ENCODE results near the gene DNAJC5. TPM values are rescaled to one million over a fixed set of nuclear protein-coding genes. Genes with fewer than 3 reads are reported as not detected.

DNAJC5 gene
- total RNA-seq, 2 donors from 2014 or later, result 67.6 to 89.1 TPM

DNA sequence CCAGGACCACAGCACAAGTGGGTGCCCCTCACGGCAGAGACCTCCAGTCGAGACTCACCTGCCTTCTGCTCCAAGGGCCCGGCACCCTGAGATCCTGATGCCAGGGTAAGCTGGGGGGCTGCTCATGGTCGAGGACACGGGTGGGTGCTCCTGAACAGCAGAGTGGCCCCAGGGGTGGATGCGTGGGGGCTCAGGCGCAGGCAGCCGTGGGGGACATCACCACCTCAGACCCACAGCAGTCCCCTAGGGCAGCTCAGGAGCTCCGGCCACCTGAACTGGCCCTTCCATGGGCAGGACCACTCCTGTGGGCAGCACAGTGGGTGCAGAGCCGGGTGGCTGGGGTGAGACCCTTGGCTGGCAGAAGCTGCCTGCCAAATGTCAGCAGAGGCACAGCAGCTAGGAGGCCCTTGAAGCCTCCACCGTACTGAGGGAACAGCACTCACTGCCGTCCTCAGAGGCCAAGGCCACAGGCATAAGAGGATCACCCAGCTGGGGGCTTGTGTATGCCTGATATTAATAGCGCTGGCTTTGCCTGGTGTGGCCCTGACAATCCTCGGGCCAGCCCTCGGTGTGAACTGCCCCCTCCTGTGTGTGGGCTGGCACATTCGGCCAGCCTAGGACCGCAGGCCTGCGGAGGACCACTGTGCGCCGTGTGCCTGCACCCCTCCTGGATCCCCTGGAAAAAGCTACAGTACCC, 55.9 kb downstream of the DNAJC5 start:
- Mint-ChIP-seq H3K36me3 (no peaks in the 10 kb centered on the region), H3K9me3 (no peaks in the 10 kb centered on the region), H3K27ac (no peak overlapping the region), H3K4me1 (ENCODE audit: low read depth in 2 of 2) (peaks cover 38 to 39% of the 10 kb centered on the region in 2 donors), H3K27me3 (no peaks in the 10 kb centered on the region), H3K4me3 (no peak overlapping the region)
- ATAC-seq, result no peak
- no peak for DNase-seq (ENCODE audit: low spot score)

DNA sequence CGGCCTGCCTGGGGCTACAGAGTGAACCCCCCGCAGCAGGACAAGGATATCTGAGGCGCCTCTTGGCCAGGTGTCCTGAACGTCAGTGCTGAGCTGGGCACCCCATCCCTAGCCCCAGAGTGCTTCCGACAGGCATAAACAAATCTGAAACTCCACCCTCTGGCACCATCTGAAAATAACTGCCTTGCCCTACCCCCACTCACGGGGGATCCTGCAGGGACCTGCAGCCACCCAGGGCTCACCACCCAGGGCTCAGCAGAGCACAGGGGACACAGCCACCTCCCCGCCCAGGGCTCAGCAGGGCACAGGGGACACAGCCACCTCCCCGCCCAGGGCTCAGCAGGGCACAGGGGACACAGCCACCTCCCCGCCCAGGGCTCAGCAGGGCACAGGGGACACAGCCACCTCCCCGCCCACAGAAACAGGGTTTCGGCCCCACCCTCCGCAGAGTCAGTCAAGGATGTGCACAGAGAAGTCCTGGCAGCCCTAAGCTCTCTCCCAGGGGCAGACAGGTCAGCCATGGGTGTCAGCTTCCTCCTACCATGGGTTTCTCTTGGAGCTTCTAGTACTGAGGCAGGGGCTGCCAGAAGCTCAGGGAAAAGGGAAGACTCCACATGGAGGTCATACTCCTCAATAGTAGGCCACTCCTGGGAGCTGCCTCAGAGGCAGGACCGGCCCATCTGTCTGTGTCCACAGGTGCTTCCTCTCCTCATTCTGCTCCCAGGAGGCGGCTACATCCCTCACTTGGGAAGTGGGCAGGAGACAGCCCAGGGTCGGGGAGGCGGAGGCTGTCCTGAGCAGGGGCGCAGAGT, 56.7 kb downstream of the DNAJC5 start:
- H3K4me3 Mint-ChIP-seq, result no peak overlapping the region
- ATAC-seq, result no peak
- no peaks in the 10 kb centered on the region for H3K9me3 Mint-ChIP-seq
- no peak for DNase-seq (ENCODE audit: low spot score)
- H3K27me3 Mint-ChIP-seq, result no peaks in the 10 kb centered on the region
- no peak overlapping the region for H3K27ac Mint-ChIP-seq
- peaks cover 38 to 39% of the 10 kb centered on the region in 2 donors for H3K4me1 Mint-ChIP-seq (ENCODE audit: low read depth in 2 of 2)
- H3K36me3 Mint-ChIP-seq, result no peaks in the 10 kb centered on the region

DNA sequence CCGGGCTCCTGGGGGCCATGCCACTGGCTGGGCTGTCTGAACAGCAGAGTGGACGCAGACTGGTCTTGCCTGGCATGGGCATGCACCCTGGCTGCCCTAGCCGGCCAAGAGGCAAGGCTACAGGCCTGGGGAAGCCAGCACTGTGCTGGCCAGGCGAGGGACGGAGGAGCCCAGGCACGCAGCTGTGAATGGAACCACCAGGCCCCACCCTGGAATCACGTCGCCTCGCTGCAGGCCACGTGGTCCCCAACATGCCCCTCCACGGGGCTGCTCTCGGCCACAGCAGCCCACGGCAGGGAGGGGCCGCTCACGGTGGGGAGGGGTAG, 57.2 kb downstream of the DNAJC5 start:
- no peak overlapping the region for H3K27ac Mint-ChIP-seq
- no peaks in the 10 kb centered on the region for H3K27me3 Mint-ChIP-seq
- no peak overlapping the region for H3K4me3 Mint-ChIP-seq
- no peaks in the 10 kb centered on the region for H3K9me3 Mint-ChIP-seq
- ATAC-seq (no peak), DNase-seq (ENCODE audit: low spot score) (no peak)
- peaks cover 33 to 35% of the 10 kb centered on the region in 2 donors for H3K4me1 Mint-ChIP-seq (ENCODE audit: low read depth in 2 of 2)
- no peaks in the 10 kb centered on the region for H3K36me3 Mint-ChIP-seq

- Mint-ChIP-seq H3K36me3 (no peaks in the 10 kb centered on the region), H3K27ac (no peak overlapping the region), H3K4me3 (no peak overlapping the region), H3K27me3 (no peaks in the 10 kb centered on the region), H3K4me1 (ENCODE audit: low read depth in 2 of 2) (peaks cover 29 to 30% of the 10 kb centered on the region in 2 donors), H3K9me3 (no peaks in the 10 kb centered on the region)
- DNase-seq (ENCODE audit: low spot score), result no peak
- no peak for ATAC-seq
Measured at GRCh38 chr20:63952769-63953168, 57.8 kb downstream of the DNAJC5 start.

GRCh38 chr20:63953764-63954429, 59.0 kb downstream of the DNAJC5 start:
- no peaks in the 10 kb centered on the region for H3K36me3 Mint-ChIP-seq
- peak overlapping the region; percentile 80 for H3K4me3 Mint-ChIP-seq
- no peaks in the 10 kb centered on the region for H3K9me3 Mint-ChIP-seq

GRCh38 chr20:63955281-63955826, 60.4 kb downstream of the DNAJC5 start:
- no peaks in the 10 kb centered on the region for H3K9me3 Mint-ChIP-seq
- ATAC-seq (peak; percentile 37), DNase-seq (ENCODE audit: low spot score) (no peak)
- H3K27ac Mint-ChIP-seq, result no peak overlapping the region
- H3K4me1 Mint-ChIP-seq (ENCODE audit: low read depth in 2 of 2), result peaks cover 13 to 15% of the 10 kb centered on the region in 2 donors
- no peaks in the 10 kb centered on the region for H3K36me3 Mint-ChIP-seq
- H3K4me3 Mint-ChIP-seq, result peak overlapping the region; percentile 66
- no peaks in the 10 kb centered on the region for H3K27me3 Mint-ChIP-seq

More at GRCh38 chr20:63953764-63954429, 59.0 kb downstream of the DNAJC5 start:
- Mint-ChIP-seq H3K27me3 (no peaks in the 10 kb centered on the region), H3K27ac (peak overlapping the region in 1 of 2 donors; percentile 53), H3K4me1 (ENCODE audit: low read depth in 2 of 2) (peaks cover 19 to 20% of the 10 kb centered on the region in 2 donors)
- ATAC-seq, result no peak
- no peak for DNase-seq (ENCODE audit: low spot score)

DNA sequence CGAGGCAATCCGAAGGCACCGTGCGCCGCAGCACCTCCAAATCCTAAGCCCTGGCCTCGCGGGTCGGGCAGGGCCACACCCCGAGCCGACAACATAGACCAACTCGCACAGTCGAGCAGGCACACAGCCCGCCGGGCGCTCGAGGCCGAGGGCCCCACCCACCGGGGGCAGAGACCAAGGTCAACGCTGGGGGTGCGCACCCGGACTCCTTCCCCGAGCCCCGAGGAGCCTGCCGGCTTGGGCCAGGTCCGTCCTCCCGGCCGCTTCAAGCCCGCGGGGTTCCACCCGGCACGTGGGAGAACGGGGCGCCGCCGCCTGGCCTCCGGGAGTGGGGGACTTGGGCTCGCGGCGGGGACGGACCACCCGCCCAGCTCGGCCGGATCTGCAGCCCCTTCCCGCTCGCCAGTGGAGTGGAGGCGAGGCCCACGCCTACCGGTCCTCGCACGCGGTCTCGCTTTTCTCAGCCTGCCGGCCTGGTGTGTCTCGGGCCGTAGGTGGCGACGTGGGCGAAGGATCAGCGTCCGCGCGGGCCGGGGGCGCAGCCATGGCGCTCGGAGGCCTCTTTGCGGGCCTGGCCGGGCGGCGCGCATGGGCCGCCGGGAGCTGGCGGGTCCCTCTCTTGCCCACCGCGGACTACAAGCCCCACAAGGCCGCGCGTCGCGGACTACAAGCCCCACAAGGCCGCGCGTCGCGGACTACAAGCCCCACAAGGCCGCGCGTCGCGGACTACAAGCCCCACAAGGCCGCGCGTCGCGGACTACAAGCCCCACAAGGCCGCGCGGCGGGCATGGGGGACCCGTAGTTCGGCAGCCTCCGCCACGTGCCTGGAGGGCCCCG, 61.1 kb downstream of the DNAJC5 start, which contains the start of gene UCKL1:
TSS of gene UCKL1 (minus strand) at position 590 of the 837 bp plus-strand sequence. CDS start at position 546, 44 bp downstream.
- no peaks in the 10 kb centered on the region for H3K27me3 Mint-ChIP-seq
- DNase-seq (ENCODE audit: low spot score), result peak; percentile 91
- peaks cover 13 to 15% of the 10 kb centered on the region in 2 donors for H3K4me1 Mint-ChIP-seq (ENCODE audit: low read depth in 2 of 2)
- peak within 1 kb of the TSS in 1 of 2 donors; percentile 28 for H3K27ac Mint-ChIP-seq
- ATAC-seq, result peak; percentile 92 to 93
- no peaks in the 10 kb centered on the region for H3K36me3 Mint-ChIP-seq
- no peaks in the 10 kb centered on the region for H3K9me3 Mint-ChIP-seq
- H3K4me3 Mint-ChIP-seq, result peak within 1 kb of the TSS; percentile 66

DNA sequence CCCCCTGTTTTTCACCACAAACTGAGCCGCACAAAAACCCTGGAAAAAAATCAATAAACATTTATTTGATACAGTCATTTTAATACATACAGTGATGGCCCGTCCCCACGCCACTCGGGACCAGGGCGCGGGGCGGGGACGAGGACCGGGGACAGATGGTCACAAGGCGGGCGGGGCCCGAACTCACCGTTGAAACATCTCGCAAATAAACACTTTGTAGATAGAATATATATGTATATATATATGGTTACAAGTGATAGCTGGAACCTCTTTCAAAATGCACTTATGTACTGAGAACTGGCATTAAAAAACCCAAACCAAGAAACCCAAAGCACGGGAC, 61.7 kb downstream of the DNAJC5 start:
- no peaks in the 10 kb centered on the region for H3K36me3 Mint-ChIP-seq
- H3K27me3 Mint-ChIP-seq, result no peaks in the 10 kb centered on the region

DNA sequence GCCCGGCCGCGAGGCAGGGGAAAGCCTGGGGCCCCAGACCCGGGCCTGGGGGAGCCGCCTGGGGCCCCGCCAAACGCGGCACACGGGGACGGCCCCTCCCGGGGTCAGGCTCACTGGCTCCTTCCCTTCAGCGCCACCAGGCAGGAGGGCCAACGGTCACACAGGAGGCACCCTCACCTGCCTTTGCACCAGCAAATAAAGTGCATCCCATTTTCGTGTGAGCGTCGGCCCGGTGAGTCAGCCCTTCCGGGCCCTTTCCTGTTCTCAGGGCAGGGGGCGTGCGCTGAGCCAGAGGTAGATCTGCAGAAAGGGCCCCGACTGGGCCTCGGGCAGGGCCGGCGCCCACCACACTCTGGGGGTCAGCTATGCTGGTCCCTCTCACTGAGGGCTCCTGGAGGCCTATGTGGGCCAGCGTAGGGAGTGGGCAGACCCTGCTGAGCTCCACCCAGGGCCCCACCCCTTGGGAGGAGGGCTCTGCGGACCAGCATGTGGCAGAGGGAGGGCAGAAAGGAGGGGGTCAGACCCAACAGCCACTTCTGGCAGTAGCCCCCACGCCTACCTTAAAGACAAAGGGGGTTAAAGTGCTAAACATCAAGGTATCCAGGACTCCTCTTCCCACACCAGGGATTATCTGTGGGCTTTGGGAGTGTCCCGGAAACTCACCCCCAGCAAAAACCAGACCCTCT, 62.2 kb downstream of the DNAJC5 start:
- Mint-ChIP-seq H3K36me3 (no peaks in the 10 kb centered on the region), H3K27me3 (no peaks in the 10 kb centered on the region), H3K4me1 (ENCODE audit: low read depth in 2 of 2) (peaks cover 13 to 15% of the 10 kb centered on the region in 2 donors), H3K9me3 (no peaks in the 10 kb centered on the region), H3K4me3 (peak overlapping the region; percentile 66), H3K27ac (peak overlapping the region in 1 of 2 donors; percentile 28)
- no peak for DNase-seq (ENCODE audit: low spot score)
- ATAC-seq, result peak; percentile 4 to 17

More for the DNA sequence above, 61.7 kb downstream of the DNAJC5 start:
- Mint-ChIP-seq H3K4me1 (ENCODE audit: low read depth in 2 of 2) (peaks cover 13 to 15% of the 10 kb centered on the region in 2 donors), H3K27ac (peak overlapping the region in 1 of 2 donors; percentile 28), H3K4me3 (peak overlapping the region; percentile 66), H3K9me3 (no peaks in the 10 kb centered on the region)
- DNase-seq (ENCODE audit: low spot score), result no peak
- no peak for ATAC-seq

- H3K9me3 Mint-ChIP-seq, result no peaks in the 10 kb centered on the region
- H3K36me3 Mint-ChIP-seq, result no peaks in the 10 kb centered on the region
- peaks cover 13 to 15% of the 10 kb centered on the region in 2 donors for H3K4me1 Mint-ChIP-seq (ENCODE audit: low read depth in 2 of 2)
- no peak overlapping the region for H3K4me3 Mint-ChIP-seq
- H3K27ac Mint-ChIP-seq, result peak overlapping the region in 1 of 2 donors; percentile 28
- no peaks in the 10 kb centered on the region for H3K27me3 Mint-ChIP-seq
- ATAC-seq (no peak), DNase-seq (ENCODE audit: low spot score) (no peak)
Measured at GRCh38 chr20:63957690-63958441, 62.9 kb downstream of the DNAJC5 start.

GRCh38 chr20:63958471-63958870, 63.5 kb downstream of the DNAJC5 start:
- Mint-ChIP-seq H3K4me3 (no peak overlapping the region), H3K36me3 (no peaks in the 10 kb centered on the region), H3K27ac (no peak overlapping the region), H3K9me3 (no peaks in the 10 kb centered on the region), H3K27me3 (no peaks in the 10 kb centered on the region), H3K4me1 (ENCODE audit: low read depth in 2 of 2) (peaks cover 9 to 12% of the 10 kb centered on the region in 2 donors)
- ATAC-seq (no peak), DNase-seq (ENCODE audit: low spot score) (no peak)

All from natural killer cell treated with Interleukin-12 subunit alpha and Interleukin-12 subunit beta and Interleukin-15 and Interleukin-18, amount 100 ng/mL, for 72 hours (primary cell).